Measurements from ENCODE around the gene FSTL4. TPM values are rescaled to one million over a fixed set of nuclear protein-coding genes. Genes with fewer than 3 reads are reported as not detected.

FSTL4 gene
- total and polyA plus RNA-seq, 4 donors, result 0.08 to 1.4 (median 0.31) TPM

DNA sequence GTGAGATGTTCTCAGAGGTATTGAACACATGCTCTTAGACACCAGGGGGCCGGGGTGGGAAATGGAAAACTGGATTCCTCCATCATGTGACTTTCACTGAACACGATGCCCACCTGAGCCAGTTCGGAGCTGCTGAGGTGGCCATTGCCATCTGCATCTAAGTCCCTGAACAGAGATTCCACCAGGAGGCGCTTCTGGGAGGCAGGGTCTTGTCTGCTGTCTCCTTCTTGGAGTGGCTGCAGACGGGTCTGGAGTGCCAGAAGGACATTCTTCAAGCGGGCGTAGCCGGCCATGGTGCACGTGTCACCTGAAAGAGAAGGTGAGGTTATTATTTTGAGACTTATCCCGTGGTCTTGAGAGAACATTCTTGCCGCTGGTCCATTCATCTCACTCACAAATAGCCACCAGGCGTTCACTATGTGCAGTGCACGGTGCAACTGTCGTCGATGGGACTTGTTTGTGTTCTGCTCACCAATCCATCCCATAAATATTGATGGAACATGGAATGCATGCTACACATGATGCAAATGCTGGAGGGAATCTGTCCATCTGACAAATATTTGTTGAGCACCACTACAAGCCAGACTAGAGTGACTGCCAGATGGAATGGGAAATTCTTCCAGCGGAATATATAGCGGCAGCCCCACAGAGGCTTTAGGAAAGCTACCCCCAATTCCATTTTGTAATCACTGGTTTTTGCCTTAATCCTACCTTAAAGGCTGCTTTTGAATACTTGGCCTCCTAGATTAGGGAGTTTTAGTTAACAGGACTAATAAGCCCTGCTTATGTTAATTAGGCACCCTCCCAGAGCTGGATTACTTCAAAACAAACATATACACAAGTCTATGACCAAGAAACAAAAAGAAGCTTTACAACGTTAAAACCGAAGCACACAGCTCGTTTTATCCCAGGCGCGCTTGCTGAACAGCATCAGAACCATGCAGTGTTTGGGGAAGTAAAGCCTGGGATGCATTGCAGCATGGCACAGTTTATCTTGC, 295.7 kb downstream of the FSTL4 start:
- H3K4me3 ChIP-seq, result no peak overlapping the region
- no peak overlapping the region for H3K9ac ChIP-seq (ENCODE audit: insufficient read depth in 1 of 2, low read length in 2 of 2)
- WGBS, 2 donors, result 81 to 87% methylated on average over 22 of the region's 22 CpGs
- no peaks in the 10 kb centered on the region for H3K9me3 ChIP-seq (ENCODE audit: control insufficient read depth in 4 of 4, insufficient read depth in 3 of 4, low read length in 3 of 4)
- no peak overlapping the region for H3K27ac ChIP-seq (ENCODE audit: low read depth in 1 of 2, low read length in 1 of 2)
- H3K27me3 ChIP-seq (ENCODE audit: control insufficient read depth in 3 of 3, insufficient read depth in 3 of 3, low read length in 2 of 3), result no peaks in the 10 kb centered on the region
- TF ChIP-seq, protein P1, sequence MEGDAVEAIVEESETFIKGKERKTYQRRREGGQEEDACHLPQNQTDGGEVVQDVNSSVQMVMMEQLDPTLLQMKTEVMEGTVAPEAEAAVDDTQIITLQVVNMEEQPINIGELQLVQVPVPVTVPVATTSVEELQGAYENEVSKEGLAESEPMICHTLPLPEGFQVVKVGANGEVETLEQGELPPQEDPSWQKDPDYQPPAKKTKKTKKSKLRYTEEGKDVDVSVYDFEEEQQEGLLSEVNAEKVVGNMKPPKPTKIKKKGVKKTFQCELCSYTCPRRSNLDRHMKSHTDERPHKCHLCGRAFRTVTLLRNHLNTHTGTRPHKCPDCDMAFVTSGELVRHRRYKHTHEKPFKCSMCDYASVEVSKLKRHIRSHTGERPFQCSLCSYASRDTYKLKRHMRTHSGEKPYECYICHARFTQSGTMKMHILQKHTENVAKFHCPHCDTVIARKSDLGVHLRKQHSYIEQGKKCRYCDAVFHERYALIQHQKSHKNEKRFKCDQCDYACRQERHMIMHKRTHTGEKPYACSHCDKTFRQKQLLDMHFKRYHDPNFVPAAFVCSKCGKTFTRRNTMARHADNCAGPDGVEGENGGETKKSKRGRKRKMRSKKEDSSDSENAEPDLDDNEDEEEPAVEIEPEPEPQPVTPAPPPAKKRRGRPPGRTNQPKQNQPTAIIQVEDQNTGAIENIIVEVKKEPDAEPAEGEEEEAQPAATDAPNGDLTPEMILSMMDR (IDR thresholded peaks at IDR 0.05; ENCODE audit: control extremely low read depth, extremely low read depth), result no peak
- no peaks in the 10 kb centered on the region for H3K36me3 ChIP-seq (ENCODE audit: control insufficient read depth in 4 of 4, insufficient read depth in 4 of 4, low read length in 4 of 4)
- DNase-seq (no peak), ATAC-seq (ENCODE audit: insufficient read depth, low FRiP score) (no peak)
- H3K4me1 ChIP-seq (ENCODE audit: control insufficient read depth in 5 of 5, insufficient read depth in 5 of 5, low read length in 5 of 5), result no peaks in the 10 kb centered on the region

DNA sequence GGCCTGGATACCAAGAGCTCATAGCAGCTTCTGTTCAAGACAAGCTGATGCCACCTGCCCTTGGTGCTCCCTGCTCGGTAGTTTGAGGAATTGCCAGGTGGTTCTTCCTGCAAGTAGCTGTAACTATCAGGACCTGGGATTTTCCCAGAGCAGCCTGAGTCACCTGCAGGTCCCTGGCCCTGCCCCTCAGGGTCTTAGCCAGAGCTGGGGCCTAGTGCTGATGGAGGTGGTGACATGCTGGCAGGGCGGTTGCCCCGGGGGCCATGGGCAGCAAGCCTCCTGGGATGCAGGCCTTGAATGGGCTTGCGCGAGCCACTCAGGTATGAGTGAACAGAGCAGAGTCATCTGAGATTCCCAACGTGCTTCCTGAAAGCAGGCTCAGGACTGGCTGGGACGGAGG, 298.3 kb downstream of the FSTL4 start:
- TF ChIP-seq, protein P1 (IDR thresholded peaks at IDR 0.05; ENCODE audit: control extremely low read depth, extremely low read depth), result no peak
- DNase-seq (no peak), ATAC-seq (ENCODE audit: insufficient read depth, low FRiP score) (no peak)
- Histone ChIP-seq H3K27ac (ENCODE audit: low read depth in 1 of 2, low read length in 1 of 2) (no peak overlapping the region), H3K9ac (ENCODE audit: insufficient read depth in 1 of 2, low read length in 2 of 2) (no peak overlapping the region), H3K4me3 (no peak overlapping the region), H3K9me3 (ENCODE audit: control insufficient read depth in 4 of 4, insufficient read depth in 3 of 4, low read length in 3 of 4) (no peaks in the 10 kb centered on the region), H3K4me1 (ENCODE audit: control insufficient read depth in 5 of 5, insufficient read depth in 5 of 5, low read length in 5 of 5) (no peaks in the 10 kb centered on the region), H3K27me3 (ENCODE audit: control insufficient read depth in 3 of 3, insufficient read depth in 3 of 3, low read length in 2 of 3) (no peaks in the 10 kb centered on the region), H3K36me3 (ENCODE audit: control insufficient read depth in 4 of 4, insufficient read depth in 4 of 4, low read length in 4 of 4) (no peaks in the 10 kb centered on the region)
- WGBS, 2 donors, result 91 to 95% methylated on average over 7 of the region's 7 CpGs

DNA sequence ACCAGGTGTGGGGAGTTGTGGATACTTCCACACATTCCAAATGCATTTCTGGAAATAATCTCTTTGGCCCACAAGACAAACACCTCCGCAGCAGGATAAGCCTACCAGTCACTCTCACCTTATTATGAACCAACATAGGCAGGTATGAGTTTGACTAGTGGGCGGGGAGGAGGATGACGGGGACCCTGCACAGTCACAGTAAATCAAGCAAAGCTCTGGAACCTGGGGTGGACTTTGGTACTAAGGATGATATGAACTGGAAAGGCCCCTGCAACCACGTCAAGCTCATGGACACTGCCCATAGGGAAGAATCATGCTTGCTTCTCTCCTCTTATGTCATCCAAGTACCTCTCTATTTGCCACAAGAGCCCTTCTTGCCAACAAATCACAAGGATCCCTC, 301.2 kb downstream of the FSTL4 start:
- no peaks in the 10 kb centered on the region for H3K9me3 ChIP-seq (ENCODE audit: control insufficient read depth in 4 of 4, insufficient read depth in 3 of 4, low read length in 3 of 4)
- ATAC-seq (ENCODE audit: insufficient read depth, low FRiP score) (no peak), DNase-seq (no peak)
- H3K9ac ChIP-seq (ENCODE audit: insufficient read depth in 1 of 2, low read length in 2 of 2), result no peak overlapping the region
- H3K4me1 ChIP-seq (ENCODE audit: control insufficient read depth in 5 of 5, insufficient read depth in 5 of 5, low read length in 5 of 5), result no peaks in the 10 kb centered on the region
- H3K27ac ChIP-seq (ENCODE audit: low read depth in 1 of 2, low read length in 1 of 2), result no peak overlapping the region
- TF ChIP-seq, protein P1 (IDR thresholded peaks at IDR 0.05; ENCODE audit: control extremely low read depth, extremely low read depth), result no peak
- no peak overlapping the region for H3K4me3 ChIP-seq
- no peaks in the 10 kb centered on the region for H3K27me3 ChIP-seq (ENCODE audit: control insufficient read depth in 3 of 3, insufficient read depth in 3 of 3, low read length in 2 of 3)
- H3K36me3 ChIP-seq (ENCODE audit: control insufficient read depth in 4 of 4, insufficient read depth in 4 of 4, low read length in 4 of 4), result no peaks in the 10 kb centered on the region
- 80 to 82% methylated on average over 4 of the region's 4 CpGs for WGBS, 2 donors
